ENCODE measurements around the gene PLEKHB2. TPM values are rescaled to one million over a fixed set of nuclear protein-coding genes. Genes with fewer than 3 reads are reported as not detected.
"Not testable (repeated sequence)": the region's sequence is repeated elsewhere in the genome, so short reads cannot be mapped to it uniquely, and the experiment has no call there.

PLEKHB2 gene
- total RNA-seq, 6 experiments from 2014 or later, result 87.3 to 96.2 (median 93.6) TPM

DNA sequence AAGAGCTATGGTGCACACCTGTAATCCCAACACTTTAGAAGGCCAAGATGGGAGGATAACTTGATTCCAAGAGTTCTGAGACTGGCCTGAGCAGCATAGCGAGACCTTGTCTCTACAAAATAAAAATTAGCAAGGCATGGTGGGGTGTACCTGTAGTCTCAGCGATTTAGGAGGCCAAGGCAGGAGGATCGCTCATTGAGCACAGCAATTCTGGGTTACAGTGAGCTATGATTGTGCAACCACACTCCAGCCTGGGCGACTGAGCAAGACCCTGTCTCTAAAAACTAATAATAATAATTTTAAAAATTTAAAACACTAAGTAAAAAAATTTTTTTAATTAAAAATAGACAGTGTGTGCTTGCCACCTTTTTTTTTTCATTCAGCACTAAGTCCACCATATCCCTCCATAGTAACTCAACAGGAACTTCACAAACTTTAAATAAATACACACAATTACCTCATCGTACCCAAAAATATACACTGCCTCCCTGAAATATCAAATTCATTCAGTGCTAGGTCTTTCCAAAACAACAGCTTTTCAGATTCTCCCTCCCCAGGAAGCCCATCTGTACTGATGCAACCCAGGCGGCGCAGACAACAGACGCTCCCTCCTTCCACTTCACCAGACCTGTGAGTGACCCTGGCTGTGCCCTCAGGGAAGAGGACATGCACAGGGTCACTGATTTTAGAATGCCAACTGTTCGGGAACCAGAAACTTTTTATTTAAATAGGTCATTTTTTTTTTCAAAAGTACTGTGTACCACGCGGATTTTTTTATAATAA lies 41.4 kb upstream of the PLEKHB2 start:
- Mint-ChIP-seq H3K4me1 (ENCODE audit: low read depth) (peaks cover 31% of the 10 kb centered on the region), H3K9me3 (no peaks in the 10 kb centered on the region), H3K27me3 (ENCODE audit: insufficient read depth) (peaks cover 1% of the 10 kb centered on the region; the same call in 1 of the 2 replicates), H3K27ac (peak overlapping the region; percentile 65), H3K4me3 (no peak overlapping the region), H3K36me3 (ENCODE audit: low read depth) (peaks cover 33% of the 10 kb centered on the region)
- no peak for DNase-seq
- no peak for TF ChIP-seq CTCF (IDR thresholded peaks at IDR 0.05)

GRCh38 chr2:131064589-131065512 lies 40.3 kb upstream of the PLEKHB2 start:
- Mint-ChIP-seq H3K4me3 (no peak overlapping the region), H3K36me3 (ENCODE audit: low read depth) (peaks cover 31% of the 10 kb centered on the region), H3K27me3 (ENCODE audit: insufficient read depth) (no peaks in the 10 kb centered on the region; the same call in 1 of the 2 replicates), H3K4me1 (ENCODE audit: low read depth) (peaks cover 21% of the 10 kb centered on the region), H3K9me3 (no peaks in the 10 kb centered on the region), H3K27ac (no peak overlapping the region)
- DNase-seq, result no peak
- TF ChIP-seq CTCF (IDR thresholded peaks at IDR 0.05), result no peak

GRCh38 chr2:131067465-131068125 lies 37.5 kb upstream of the PLEKHB2 start:
- no peak overlapping the region for H3K27ac Mint-ChIP-seq
- H3K9me3 Mint-ChIP-seq, result no peaks in the 10 kb centered on the region
- H3K4me3 Mint-ChIP-seq, result no peak overlapping the region
- H3K36me3 Mint-ChIP-seq (ENCODE audit: low read depth), result peaks cover 41% of the 10 kb centered on the region
- H3K27me3 Mint-ChIP-seq (ENCODE audit: insufficient read depth), result no peaks in the 10 kb centered on the region; the same call in 1 of the 2 replicates
- no peak for TF ChIP-seq CTCF (IDR thresholded peaks at IDR 0.05)
- DNase-seq, result no peak
- H3K4me1 Mint-ChIP-seq (ENCODE audit: low read depth), result peaks cover 5% of the 10 kb centered on the region; the same call in 1 of the 2 replicates

- H3K4me1 Mint-ChIP-seq (ENCODE audit: low read depth); H3K9me3 Mint-ChIP-seq; H3K4me3 Mint-ChIP-seq; H3K27ac Mint-ChIP-seq; H3K27me3 Mint-ChIP-seq (ENCODE audit: insufficient read depth); DNase-seq: not testable (repeated sequence)
- H3K36me3 Mint-ChIP-seq (ENCODE audit: low read depth), result peaks cover 41% of the 10 kb centered on the region
Observed at GRCh38 chr2:131068172-131068571, 37.0 kb upstream of the PLEKHB2 start.

DNA sequence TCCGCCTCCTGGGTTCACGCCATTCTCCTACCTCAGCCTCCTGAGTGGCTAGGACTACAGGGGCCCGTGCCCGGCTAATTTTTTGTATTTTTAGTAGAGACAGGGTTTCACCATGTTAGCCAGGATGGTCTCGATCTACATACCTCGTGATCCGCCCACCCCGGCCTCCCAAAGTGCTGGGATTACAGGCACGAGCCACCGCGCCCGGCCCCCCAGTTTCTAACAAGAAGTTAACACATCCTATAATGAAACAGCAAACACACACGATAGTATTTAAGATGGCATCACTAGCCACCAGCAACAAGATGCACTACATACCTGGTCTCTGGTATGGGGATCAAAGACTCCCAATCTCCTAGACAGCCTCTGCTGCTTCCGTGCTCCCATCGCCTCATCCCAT lies 29.6 kb upstream of the PLEKHB2 start:
- H3K27ac Mint-ChIP-seq, result not testable (repeated sequence)

GRCh38 chr2:131076707-131077106 lies 28.4 kb upstream of the PLEKHB2 start:
- no peak for DNase-seq
- no peaks in the 10 kb centered on the region for H3K27me3 Mint-ChIP-seq (ENCODE audit: insufficient read depth)
- TF ChIP-seq CTCF (IDR thresholded peaks at IDR 0.05), result no peak
- H3K9me3 Mint-ChIP-seq, result no peaks in the 10 kb centered on the region
- H3K4me1 Mint-ChIP-seq (ENCODE audit: low read depth), result no peaks in the 10 kb centered on the region; the same call in 1 of the 2 replicates
- H3K36me3 Mint-ChIP-seq (ENCODE audit: low read depth), result peaks cover 43% of the 10 kb centered on the region
- no peak overlapping the region for H3K4me3 Mint-ChIP-seq
- H3K27ac Mint-ChIP-seq, result no peak overlapping the region

More for the DNA sequence above, 29.6 kb upstream of the PLEKHB2 start:
- not testable (repeated sequence) for H3K4me3 Mint-ChIP-seq; DNase-seq; H3K4me1 Mint-ChIP-seq (ENCODE audit: low read depth); H3K27me3 Mint-ChIP-seq (ENCODE audit: insufficient read depth); H3K9me3 Mint-ChIP-seq
- H3K36me3 Mint-ChIP-seq (ENCODE audit: low read depth), result peaks cover 43% of the 10 kb centered on the region
